Urinary bladder (tissue), 4 donors: ENCODE data around the gene DENND11. TPM values are rescaled to one million over a fixed set of nuclear protein-coding genes. Genes with fewer than 3 reads are reported as not detected.
A peak's percentile ranks its signal among the peaks of the same experiment; 100 is the strongest.

Source experiments
- DNase-seq: peaks from one replicate; pipeline ENCODE4 v3.0.0-alpha.2; 2015; ENCODE audit errors: extremely low spot score
- H3K27ac ChIP-seq: one replicate; pipeline ENCODE4 v1.5.1; 2013; ENCODE audit warnings: low read depth, mild to moderate bottlenecking, moderate library complexity
- H3K36me3 ChIP-seq: one replicate; pipeline ENCODE4 v1.6.1; 2013; ENCODE audit warnings: mild to moderate bottlenecking, moderate library complexity; ENCODE audit not compliant: insufficient read depth
- H3K4me1 ChIP-seq: one replicate; pipeline ENCODE4 v1.6.1; 2013; ENCODE audit warnings: mild to moderate bottlenecking, moderate library complexity; ENCODE audit not compliant: insufficient read depth
- H3K4me3 ChIP-seq: one replicate; pipeline ENCODE4 v1.5.1; 2013; ENCODE audit warnings: low read depth, low read length
- WGBS: extraction: QIAGEN DNeasy Blood & Tissue Kit; methylation state at CpG from one replicate; pipeline ENCODE4 v1.1.7; 2013; 5-methylcytosine and 5-hydroxymethylcytosine counted together
- polyA plus RNA-seq: library from polyadenylated mRNA; stranded (reverse); fragments of 200-250 nt; gene quantifications from one replicate; pipeline ENCODE4 v1.2.3, GENCODE V29; 2013
- total RNA-seq: library from RNA; depleted of rRNA; stranded (reverse); fragments of >200 nt; gene quantifications from one replicate; pipeline ENCODE4 v1.2.3, GENCODE V29; 2014
- donor health status: healthy with polysubstance abuse.
- donor health status: healthy.

Gene DENND11
- 25.5 TPM for total RNA-seq
- 7.4 TPM for polyA plus RNA-seq

GRCh38 chr7:141702047-141702567 lies at the start of gene DENND11:
DENND11 (minus strand) TSS chr7:141702166; CDS start chr7:141702153, 13 bp downstream.
- no peaks in the 10 kb centered on the region for H3K4me1 ChIP-seq
- under 1% methylated on average over 62 of the region's 62 CpGs for WGBS
- DNase-seq: no peak
- no peaks in the 10 kb centered on the region for H3K36me3 ChIP-seq
- H3K27ac ChIP-seq: peak within 1 kb of the TSS; percentile 72
- H3K4me3 ChIP-seq: peak within 1 kb of the TSS; percentile 97

GRCh38 chr7:141748396-141748795 lies 46.4 kb upstream of the DENND11 start:
- Histone ChIP-seq H3K4me3 (no peak overlapping the region), H3K36me3 (peaks cover 15% of the 10 kb centered on the region), H3K27ac (no peak overlapping the region), H3K4me1 (no peaks in the 10 kb centered on the region)
- WGBS: 96% methylated on average over 2 of the region's 2 CpGs
- no peak for DNase-seq

GRCh38 chr7:141744131-141744530 lies 42.2 kb upstream of the DENND11 start:
- Histone ChIP-seq H3K4me3 (no peak overlapping the region), H3K36me3 (peaks cover 8% of the 10 kb centered on the region), H3K27ac (no peak overlapping the region), H3K4me1 (no peaks in the 10 kb centered on the region)
- no peak for DNase-seq
- 95% methylated on average over 2 of the region's 2 CpGs for WGBS

GRCh38 chr7:141742229-141742628 lies 40.3 kb upstream of the DENND11 start:
- Histone ChIP-seq H3K27ac (no peak overlapping the region), H3K4me1 (no peaks in the 10 kb centered on the region), H3K36me3 (peaks cover 7% of the 10 kb centered on the region), H3K4me3 (no peak overlapping the region)
- no peak for DNase-seq
- 44% methylated on average over 1 of the region's 1 CpG for WGBS

GRCh38 chr7:141739250-141739649 lies 37.3 kb upstream of the DENND11 start:
- WGBS: 73% methylated on average over 3 of the region's 3 CpGs
- Histone ChIP-seq H3K36me3 (peaks cover 5% of the 10 kb centered on the region), H3K4me1 (no peaks in the 10 kb centered on the region), H3K4me3 (peak overlapping the region; percentile 64), H3K27ac (no peak overlapping the region)
- DNase-seq: no peak

- H3K4me1 ChIP-seq: no peaks in the 10 kb centered on the region
- peaks cover 5% of the 10 kb centered on the region for H3K36me3 ChIP-seq
- H3K27ac ChIP-seq: no peak overlapping the region
- WGBS: under 1% methylated on average over 6 of the region's 6 CpGs
- no peak for DNase-seq
- peak overlapping the region; percentile 64 for H3K4me3 ChIP-seq
Observed at GRCh38 chr7:141738592-141739013, 36.6 kb upstream of the DENND11 start.

GRCh38 chr7:141737836-141738591 lies 36.0 kb upstream of the DENND11 start, which contains the start of gene SSBP1:
SSBP1 (plus strand) TSS chr7:141738358; CDS start chr7:141739167, 809 bp downstream.
- Histone ChIP-seq H3K4me3 (peak within 1 kb of the TSS; percentile 64), H3K36me3 (peaks cover 5% of the 10 kb centered on the region), H3K27ac (peak within 1 kb of the TSS; percentile 46), H3K4me1 (no peaks in the 10 kb centered on the region)
- WGBS: 3% methylated on average over 46 of the region's 46 CpGs
- peak; percentile 94 for DNase-seq

- 80% methylated on average over 11 of the region's 11 CpGs for WGBS
- no peak for DNase-seq
- Histone ChIP-seq H3K4me1 (no peaks in the 10 kb centered on the region), H3K36me3 (peaks cover 5% of the 10 kb centered on the region), H3K4me3 (peak overlapping the region; percentile 64), H3K27ac (peak overlapping the region; percentile 46)
Observed at GRCh38 chr7:141737118-141737835, 35.3 kb upstream of the DENND11 start.

GRCh38 chr7:141731476-141732149 lies 29.6 kb upstream of the DENND11 start:
- H3K4me1 ChIP-seq: no peaks in the 10 kb centered on the region

GRCh38 chr7:141729020-141729419 lies 27.1 kb upstream of the DENND11 start:
- no peak overlapping the region for H3K4me3 ChIP-seq
- DNase-seq: no peak
- no peak overlapping the region for H3K27ac ChIP-seq
- H3K36me3 ChIP-seq: no peaks in the 10 kb centered on the region
- H3K4me1 ChIP-seq: no peaks in the 10 kb centered on the region
- 80% methylated on average over 1 of the region's 1 CpG for WGBS

More at GRCh38 chr7:141731476-141732149, 29.6 kb upstream of the DENND11 start:
- H3K4me3 ChIP-seq: no peak overlapping the region
- no peak overlapping the region for H3K27ac ChIP-seq
- 74% methylated on average over 24 of the region's 24 CpGs for WGBS
- H3K36me3 ChIP-seq: no peaks in the 10 kb centered on the region
- no peak for DNase-seq

- Histone ChIP-seq H3K27ac (no peak overlapping the region), H3K4me1 (no peaks in the 10 kb centered on the region), H3K4me3 (no peak overlapping the region), H3K36me3 (no peaks in the 10 kb centered on the region)
- DNase-seq: no peak
- WGBS: 90% methylated on average over 2 of the region's 2 CpGs
Observed at GRCh38 chr7:141722529-141722928, 20.6 kb upstream of the DENND11 start.

GRCh38 chr7:141717450-141717849 lies 15.5 kb upstream of the DENND11 start:
- Histone ChIP-seq H3K4me3 (no peak overlapping the region), H3K4me1 (no peaks in the 10 kb centered on the region), H3K27ac (no peak overlapping the region), H3K36me3 (peaks cover 2% of the 10 kb centered on the region)
- DNase-seq: no peak
- 89% methylated on average over 1 of the region's 1 CpG for WGBS
